IPS-18a (cell line): ENCODE results near the gene VCL.
"Not testable (repeated sequence)": the region's sequence is repeated elsewhere in the genome, so short reads cannot be mapped to it uniquely, and the experiment has no call there.

Source experiments
- H3K27ac ChIP-seq: one replicate; pipeline ENCODE4 v1.5.1; 2013; ENCODE audit warnings: low read length
- H3K27me3 ChIP-seq: one replicate; pipeline ENCODE4 v1.6.1; 2013; ENCODE audit warnings: mild to moderate bottlenecking, low read length; ENCODE audit not compliant: control insufficient read depth, insufficient read depth
- H3K36me3 ChIP-seq: one replicate; pipeline ENCODE4 v1.6.1; 2013; ENCODE audit warnings: low read depth, low read length; ENCODE audit not compliant: control insufficient read depth
- H3K4me1 ChIP-seq: one replicate; pipeline ENCODE4 v1.6.1; 2013; ENCODE audit warnings: low read depth, low read length; ENCODE audit not compliant: control insufficient read depth
- H3K4me3 ChIP-seq: one replicate; pipeline ENCODE4 v1.5.1; 2013; ENCODE audit warnings: low read length
- H3K9ac ChIP-seq: one replicate; pipeline ENCODE4 v1.6.1; 2013; ENCODE audit warnings: mild to moderate bottlenecking, low read length, moderate library complexity
- H3K9me3 ChIP-seq: one replicate; pipeline ENCODE4 v1.6.1; 2013; ENCODE audit warnings: low read depth, low read length; ENCODE audit not compliant: control insufficient read depth

The VCL gene

DNA sequence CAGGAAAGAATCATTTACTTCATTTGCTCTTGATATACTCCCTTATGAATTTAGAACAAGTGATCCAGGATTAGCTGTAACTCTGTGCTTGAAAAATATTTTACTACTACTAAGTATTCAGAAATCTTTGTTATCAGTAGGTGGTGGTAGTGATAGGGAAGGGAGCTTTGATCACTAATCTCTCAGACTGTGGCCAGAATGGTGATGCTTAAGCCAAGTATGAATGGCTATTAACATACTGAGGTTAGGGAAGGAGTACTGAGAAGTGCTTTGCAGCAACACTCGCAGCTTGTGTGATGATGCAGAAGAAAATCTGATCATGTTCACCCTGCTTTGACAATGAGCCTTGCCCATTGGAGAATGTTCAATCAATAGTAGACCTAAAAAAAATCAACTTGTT lies 123.5 kb downstream of the VCL start:
- Histone ChIP-seq H3K4me3 (no peak overlapping the region), H3K4me1 (no peaks in the 10 kb centered on the region), H3K9ac (no peak overlapping the region), H3K9me3 (no peaks in the 10 kb centered on the region), H3K36me3 (peaks cover 95% of the 10 kb centered on the region), H3K27me3 (no peaks in the 10 kb centered on the region), H3K27ac (no peak overlapping the region)

DNA sequence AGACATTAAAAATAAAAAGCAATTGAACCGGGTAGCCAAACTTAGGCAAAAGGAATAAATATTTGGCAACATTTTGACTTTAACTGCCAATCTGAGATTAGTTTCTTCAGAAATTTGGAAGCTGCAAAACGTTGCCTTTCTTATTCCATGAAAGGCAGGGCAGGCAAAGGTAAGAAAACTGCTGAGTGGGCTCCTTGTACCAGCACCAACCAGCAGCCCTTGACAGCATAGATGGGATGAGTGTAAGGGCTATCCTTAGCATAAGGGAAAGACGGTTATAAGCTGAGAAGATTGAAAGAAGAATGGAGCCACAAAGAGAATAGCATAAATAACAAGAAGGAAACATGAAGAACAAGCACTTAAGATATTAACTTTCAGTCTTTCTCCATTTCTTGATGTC lies 124.1 kb downstream of the VCL start:
- H3K9me3 ChIP-seq: no peaks in the 10 kb centered on the region
- H3K4me1 ChIP-seq: no peaks in the 10 kb centered on the region
- peaks cover 92% of the 10 kb centered on the region for H3K36me3 ChIP-seq
- H3K27ac ChIP-seq: no peak overlapping the region
- no peaks in the 10 kb centered on the region for H3K27me3 ChIP-seq
- no peak overlapping the region for H3K9ac ChIP-seq
- H3K4me3 ChIP-seq: no peak overlapping the region

DNA sequence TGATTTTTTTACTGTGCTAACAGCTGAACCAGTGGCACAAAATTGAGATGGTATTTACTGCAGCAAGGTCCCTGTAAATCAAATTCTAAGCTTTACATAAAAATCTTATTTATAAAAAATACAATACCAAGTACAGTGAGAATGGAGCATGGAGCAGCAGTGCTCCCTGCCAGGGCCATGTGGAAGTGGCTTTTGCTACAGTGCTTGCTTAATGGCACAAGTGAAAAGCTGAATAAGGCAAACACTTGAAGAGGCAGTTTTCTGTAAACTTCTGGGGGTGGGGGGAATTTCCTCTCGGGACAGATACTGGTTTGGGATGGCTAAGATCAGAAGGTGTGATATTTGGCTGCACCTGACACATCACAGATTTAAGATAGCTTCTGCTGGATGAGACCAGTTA lies 125.2 kb downstream of the VCL start:
- Histone ChIP-seq H3K4me1 (no peaks in the 10 kb centered on the region), H3K9me3 (no peaks in the 10 kb centered on the region), H3K4me3 (no peak overlapping the region), H3K9ac (no peak overlapping the region), H3K27me3 (no peaks in the 10 kb centered on the region), H3K27ac (no peak overlapping the region), H3K36me3 (peaks cover 83% of the 10 kb centered on the region)

DNA sequence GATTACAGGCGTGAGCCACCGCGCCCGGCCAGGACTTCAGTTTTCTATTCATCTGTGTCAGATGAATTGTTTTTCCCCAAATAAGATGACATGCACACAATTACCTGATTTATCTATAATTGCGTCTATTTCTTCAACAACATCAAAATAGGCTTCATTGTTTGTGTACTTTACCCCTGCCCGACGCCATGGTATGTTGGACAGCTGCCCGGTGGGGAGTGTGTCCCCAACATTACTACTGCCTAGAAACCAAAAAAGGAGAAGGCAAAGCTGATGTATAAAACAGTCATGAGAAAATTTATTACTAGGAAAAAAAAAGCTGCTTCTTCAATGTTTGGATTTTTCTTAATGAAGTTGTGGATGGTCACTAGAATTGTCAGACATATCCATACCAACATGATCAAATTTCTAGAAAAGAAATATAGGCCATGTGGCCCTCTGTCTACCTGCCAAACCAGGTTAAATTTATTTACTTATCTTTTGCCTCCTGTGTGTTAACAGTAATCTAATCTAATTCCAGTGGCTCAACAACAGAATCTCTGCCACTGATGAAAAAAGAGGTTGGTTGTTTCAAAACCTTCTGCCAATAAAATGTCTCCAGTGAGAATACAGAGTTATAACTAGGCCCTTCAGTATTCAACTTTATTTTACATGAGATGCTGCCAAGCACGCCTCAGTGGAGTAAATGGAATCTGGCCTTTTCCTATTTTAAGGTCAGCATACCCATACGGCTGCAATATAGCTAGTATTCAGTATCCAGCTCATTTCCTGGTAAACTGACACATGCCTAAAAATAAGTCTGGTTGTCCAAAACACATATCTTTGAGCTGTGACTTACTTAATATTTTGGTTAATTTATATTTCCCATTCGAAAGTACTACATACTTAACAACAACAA lies 136.3 kb downstream of the VCL start:
- Histone ChIP-seq H3K27me3 (no peaks in the 10 kb centered on the region), H3K9ac (no peak overlapping the region), H3K4me3 (no peak overlapping the region), H3K36me3 (peaks cover 63% of the 10 kb centered on the region), H3K27ac (no peak overlapping the region), H3K4me1 (no peaks in the 10 kb centered on the region), H3K9me3 (no peaks in the 10 kb centered on the region)

DNA sequence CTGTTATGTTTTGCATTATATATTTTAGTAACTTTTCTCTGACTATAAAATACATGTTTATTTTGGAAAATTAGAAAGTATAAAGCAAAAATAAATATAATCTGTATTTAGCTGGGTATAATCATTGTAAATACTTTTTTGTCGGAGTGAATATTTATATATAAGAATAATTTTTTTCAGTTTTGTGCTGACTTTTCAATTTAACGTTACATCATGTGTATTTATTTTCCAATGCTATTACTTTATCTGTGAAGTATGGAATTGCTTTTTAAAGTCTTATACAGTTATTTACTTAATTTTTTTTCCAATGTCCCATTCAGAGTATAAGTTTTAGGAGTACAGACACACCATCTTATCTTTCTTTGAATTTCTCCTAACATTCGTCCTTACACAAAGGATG lies 137.5 kb downstream of the VCL start:
- no peaks in the 10 kb centered on the region for H3K27me3 ChIP-seq
- no peak overlapping the region for H3K4me3 ChIP-seq
- no peak overlapping the region for H3K27ac ChIP-seq
- H3K9ac ChIP-seq: no peak overlapping the region
- peaks cover 54% of the 10 kb centered on the region for H3K36me3 ChIP-seq
- no peaks in the 10 kb centered on the region for H3K9me3 ChIP-seq
- no peaks in the 10 kb centered on the region for H3K4me1 ChIP-seq

DNA sequence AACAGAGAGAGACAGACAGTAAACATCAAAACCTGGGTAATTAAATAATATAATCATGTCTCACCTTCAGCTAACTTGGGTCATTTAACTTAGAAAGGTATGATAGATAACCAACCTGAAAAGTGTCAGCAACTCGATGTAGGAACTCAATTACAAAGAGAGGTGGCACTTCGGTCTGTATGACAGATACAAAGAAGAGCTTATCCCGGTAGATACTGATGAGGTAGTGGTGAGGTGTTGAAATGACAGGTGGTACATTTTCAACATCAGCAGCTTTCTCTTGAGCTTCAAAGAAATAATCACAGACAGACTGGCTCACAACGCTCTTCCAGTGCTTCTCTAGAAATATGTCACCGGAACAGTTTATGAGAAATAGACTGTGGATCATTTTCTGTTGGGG lies 140.1 kb downstream of the VCL start:
- Histone ChIP-seq H3K36me3 (peaks cover 50% of the 10 kb centered on the region), H3K9ac (no peak overlapping the region), H3K9me3 (no peaks in the 10 kb centered on the region), H3K4me3 (no peak overlapping the region), H3K27ac (no peak overlapping the region), H3K27me3 (no peaks in the 10 kb centered on the region), H3K4me1 (no peaks in the 10 kb centered on the region)

DNA sequence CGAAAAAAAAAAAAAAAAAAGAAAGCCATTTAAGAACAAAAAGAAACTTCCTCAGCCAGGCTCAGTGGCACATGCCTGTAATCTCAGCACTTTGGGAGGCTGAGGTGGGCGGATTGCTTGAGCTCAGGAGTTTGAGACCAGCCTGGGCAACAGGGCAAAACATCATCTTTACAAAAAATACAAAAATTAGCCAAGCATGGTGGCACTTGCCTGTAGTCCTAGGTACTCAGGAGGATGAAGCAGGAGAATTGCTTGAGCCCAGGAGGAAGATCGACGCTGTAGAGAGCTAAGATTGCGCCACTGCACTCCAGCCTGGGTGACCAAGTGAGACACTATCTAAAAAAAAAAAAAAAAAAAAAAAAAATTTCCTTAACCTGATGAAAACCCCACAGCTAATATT lies 140.7 kb downstream of the VCL start:
- not testable (repeated sequence) for H3K4me1 ChIP-seq, H3K9me3 ChIP-seq, H3K27ac ChIP-seq, H3K9ac ChIP-seq, H3K4me3 ChIP-seq, H3K27me3 ChIP-seq
- peaks cover 44% of the 10 kb centered on the region for H3K36me3 ChIP-seq

DNA sequence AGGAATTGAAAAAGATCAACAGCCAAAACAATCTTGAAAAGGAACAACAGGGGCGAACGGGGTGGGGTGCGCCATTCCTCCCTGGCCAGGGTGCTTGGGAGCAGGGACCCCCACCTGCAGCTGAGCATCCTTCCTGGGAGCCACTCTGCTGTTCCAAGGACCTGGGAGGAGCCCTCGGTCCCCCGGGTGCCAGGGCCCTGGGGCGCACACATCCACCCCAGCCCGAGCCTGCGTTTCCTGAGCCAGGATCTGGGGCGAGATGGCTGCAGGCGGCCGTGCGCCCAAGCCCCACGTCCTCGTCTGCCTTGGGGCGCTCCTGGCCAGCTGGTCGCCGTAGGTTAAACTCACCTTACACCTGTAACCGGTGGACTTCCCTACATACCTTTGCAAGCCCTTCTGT lies 142.1 kb downstream of the VCL start:
- no peaks in the 10 kb centered on the region for H3K4me1 ChIP-seq
- no peaks in the 10 kb centered on the region for H3K9me3 ChIP-seq
- no peak overlapping the region for H3K27ac ChIP-seq
- H3K27me3 ChIP-seq: no peaks in the 10 kb centered on the region
- no peak overlapping the region for H3K9ac ChIP-seq
- peaks cover 32% of the 10 kb centered on the region for H3K36me3 ChIP-seq
- H3K4me3 ChIP-seq: no peak overlapping the region

DNA sequence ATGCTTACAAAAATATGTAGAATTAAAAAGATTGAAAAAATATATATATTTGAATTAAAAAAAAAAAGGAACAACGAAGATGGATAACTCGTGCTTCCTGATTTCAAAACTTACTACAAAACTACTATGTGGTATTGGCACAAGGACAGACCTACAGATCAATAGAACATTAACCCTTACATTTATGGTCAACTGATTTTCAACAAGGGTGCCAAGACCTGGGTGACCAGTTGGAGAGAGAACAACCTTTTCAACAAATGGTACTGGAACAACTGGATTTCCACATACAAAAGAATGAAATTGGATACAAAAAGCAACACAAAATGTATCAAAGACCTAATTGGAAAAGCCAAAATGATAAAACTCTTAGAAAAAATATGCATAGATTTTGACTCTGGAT lies 142.6 kb downstream of the VCL start:
- Histone ChIP-seq H3K27me3 (no peaks in the 10 kb centered on the region), H3K4me1 (no peaks in the 10 kb centered on the region), H3K27ac (no peak overlapping the region), H3K4me3 (no peak overlapping the region), H3K9me3 (no peaks in the 10 kb centered on the region), H3K9ac (no peak overlapping the region), H3K36me3 (peaks cover 27% of the 10 kb centered on the region)

DNA sequence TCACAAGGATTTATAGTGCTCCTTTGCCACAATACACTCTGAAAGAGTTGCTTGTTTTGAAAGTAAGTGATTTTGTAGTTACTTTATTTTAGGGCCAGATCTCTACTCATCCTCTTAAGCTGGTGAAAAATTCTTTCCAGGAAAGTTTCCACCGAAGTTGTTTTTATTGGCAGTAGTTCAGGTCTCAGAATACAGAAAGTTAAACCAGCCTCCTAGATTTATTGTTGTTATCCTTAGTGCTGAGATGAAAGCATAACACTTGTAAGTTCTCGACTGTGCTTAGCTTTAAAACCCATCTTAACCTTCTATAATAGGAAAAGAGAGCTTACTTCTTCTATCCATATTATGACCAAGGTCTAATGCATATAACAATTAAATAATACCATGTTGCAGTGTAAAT lies 147.2 kb downstream of the VCL start:
- H3K36me3 ChIP-seq: no peaks in the 10 kb centered on the region
- no peaks in the 10 kb centered on the region for H3K27me3 ChIP-seq
- no peak overlapping the region for H3K9ac ChIP-seq
- H3K27ac ChIP-seq: no peak overlapping the region
- H3K9me3 ChIP-seq: no peaks in the 10 kb centered on the region
- no peak overlapping the region for H3K4me3 ChIP-seq
- peaks cover 6% of the 10 kb centered on the region for H3K4me1 ChIP-seq

DNA sequence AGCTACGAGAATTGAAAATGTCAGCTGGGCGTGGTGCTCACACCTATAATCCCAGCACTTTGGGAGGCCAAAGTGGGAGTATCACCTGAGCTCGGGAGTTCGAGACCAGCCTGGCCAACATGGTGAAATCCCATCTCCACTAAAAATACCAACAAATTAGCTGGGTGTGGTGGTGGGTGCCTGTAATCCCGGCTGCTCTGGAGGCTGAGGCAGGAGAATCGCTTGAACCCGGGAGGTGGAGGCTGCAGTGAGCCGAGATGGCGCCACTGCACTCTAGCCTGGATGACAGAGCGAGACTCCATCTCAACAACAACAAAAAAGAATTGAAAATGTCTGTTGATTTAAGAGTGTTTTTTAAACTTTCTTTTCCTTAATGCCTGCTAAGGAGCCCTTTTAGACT lies 149.1 kb downstream of the VCL start:
- H3K4me1 ChIP-seq, H3K9me3 ChIP-seq, H3K27me3 ChIP-seq, H3K9ac ChIP-seq, H3K27ac ChIP-seq, H3K36me3 ChIP-seq, H3K4me3 ChIP-seq: not testable (repeated sequence)
